Nephron (organoid): ENCODE results near the gene DLEU7.
A peak's percentile ranks its signal among the peaks of the same experiment; 100 is the strongest.

Experiments
- H3K27ac Mint-ChIP-seq, 3 experiments: 2 replicates each; pipeline ENCODE4 v1.8.0; 2020; ENCODE audit warnings: mixed read lengths in 3 of 3, mild to moderate bottlenecking in 2 of 3, moderate library complexity in 1 of 3
- H3K27me3 Mint-ChIP-seq: 2 replicates; pipeline ENCODE4 v1.8.0; 2021; ENCODE audit warnings: low read depth, mild to moderate bottlenecking, moderate library complexity, mixed read lengths
- H3K36me3 Mint-ChIP-seq: 2 replicates; pipeline ENCODE4 v1.8.0; 2020; ENCODE audit warnings: low read depth, mixed read lengths
- H3K4me1 Mint-ChIP-seq: 2 replicates; pipeline ENCODE4 v1.8.0; 2020; ENCODE audit warnings: mixed read lengths
- H3K4me3 Mint-ChIP-seq, 3 experiments: 2 replicates each; pipeline ENCODE4 v1.8.0; 2020; ENCODE audit warnings: mild to moderate bottlenecking in 3 of 3, mixed read lengths in 3 of 3, moderate library complexity in 2 of 3
- H3K9me3 Mint-ChIP-seq: 2 replicates; pipeline ENCODE4 v1.8.0; 2020; ENCODE audit warnings: mixed read lengths
- CTCF ChIP-seq, 3 experiments: fragments of 200-600 bp; sonication (generic); IDR thresholded peaks; one replicate each; pipeline ENCODE4 v1.5.0; 2021; ENCODE audit warnings: antibody characterized with exemption in 3 of 3; ENCODE audit not compliant: unreplicated experiment in 3 of 3

The DLEU7 gene

GRCh38 chr13:50843257-50844083 is at the start of gene DLEU7:
Gene DLEU7, minus strand, starts transcription at chr13:50843692. Its CDS starts 46 bp downstream, at chr13:50843646.
- Mint-ChIP-seq H3K4me3 (peak within 1 kb of the TSS; percentile 73 to 85 (median 81)), H3K27ac (peak within 1 kb of the TSS; percentile 4 to 65 (median 7)), H3K27me3 (peaks cover 26% of the 10 kb centered on the region), H3K4me1 (peaks cover 29% of the 10 kb centered on the region), H3K9me3 (no peaks in the 10 kb centered on the region), H3K36me3 (no peaks in the 10 kb centered on the region)
- TF ChIP-seq CTCF (IDR thresholded peaks at IDR 0.05; ENCODE audit: unreplicated experiment in 3 of 3) = no peak

GRCh38 chr13:50892210-50892944 is 48.9 kb upstream of the DLEU7 start:
- TF ChIP-seq CTCF (IDR thresholded peaks at IDR 0.05; ENCODE audit: unreplicated experiment in 3 of 3) = no peak
- H3K27ac Mint-ChIP-seq = peak overlapping the region; percentile 50 to 96 (median 72)
- H3K9me3 Mint-ChIP-seq = no peaks in the 10 kb centered on the region
- no peaks in the 10 kb centered on the region for H3K36me3 Mint-ChIP-seq
- no peaks in the 10 kb centered on the region for H3K27me3 Mint-ChIP-seq
- H3K4me1 Mint-ChIP-seq = peaks cover 29% of the 10 kb centered on the region
- peak overlapping the region in 1 of 3 experiments; percentile 27 for H3K4me3 Mint-ChIP-seq

DNA sequence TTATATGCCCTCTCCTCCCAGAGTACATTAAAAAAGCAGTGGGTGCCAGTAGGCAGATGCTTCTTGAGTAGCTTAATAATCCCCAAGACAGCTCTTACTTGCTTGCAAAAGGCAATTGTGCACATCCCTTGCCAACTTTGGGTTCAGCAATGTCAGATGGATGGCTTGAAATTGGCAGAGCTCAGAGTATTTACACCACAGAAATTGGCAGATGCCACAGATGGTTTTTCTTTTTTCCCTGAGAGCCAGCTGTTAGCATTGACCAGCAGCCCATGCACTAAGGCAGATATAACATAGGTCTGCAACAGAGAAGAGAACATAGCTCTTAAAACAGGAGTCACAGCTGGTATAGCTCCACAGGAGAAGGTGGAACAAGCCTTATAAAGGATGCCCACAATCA is 47.7 kb upstream of the DLEU7 start:
- TF ChIP-seq CTCF (IDR thresholded peaks at IDR 0.05; ENCODE audit: unreplicated experiment in 3 of 3) = no peak
- Mint-ChIP-seq H3K4me1 (peaks cover 29% of the 10 kb centered on the region), H3K27me3 (no peaks in the 10 kb centered on the region), H3K4me3 (no peak overlapping the region), H3K36me3 (no peaks in the 10 kb centered on the region), H3K9me3 (no peaks in the 10 kb centered on the region), H3K27ac (no peak overlapping the region)

DNA sequence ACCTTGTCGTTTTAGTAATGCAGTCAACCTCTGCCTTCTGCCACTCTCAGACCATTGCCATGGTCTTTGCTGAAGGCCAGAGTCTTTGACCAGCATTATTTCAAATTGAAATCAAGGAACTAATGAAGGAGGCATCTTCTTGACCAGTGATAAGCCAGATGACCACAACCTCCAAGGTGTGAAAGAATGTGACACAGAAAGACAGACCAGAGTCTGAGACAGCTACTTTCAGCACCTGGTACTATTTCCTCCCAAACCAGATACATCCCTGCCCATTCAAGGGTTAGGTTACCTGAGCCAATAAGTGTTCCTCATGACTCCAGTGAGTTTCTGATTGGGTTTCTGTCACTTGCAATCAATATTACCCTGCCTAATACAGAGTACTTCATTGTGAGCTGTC is 45.8 kb upstream of the DLEU7 start:
- Mint-ChIP-seq H3K36me3 (no peaks in the 10 kb centered on the region), H3K4me3 (no peak overlapping the region), H3K27me3 (no peaks in the 10 kb centered on the region), H3K4me1 (peaks cover 23% of the 10 kb centered on the region), H3K27ac (no peak overlapping the region), H3K9me3 (no peaks in the 10 kb centered on the region)
- TF ChIP-seq CTCF (IDR thresholded peaks at IDR 0.05; ENCODE audit: unreplicated experiment in 3 of 3) = no peak

GRCh38 chr13:50888362-50888761 is 44.9 kb upstream of the DLEU7 start:
- TF ChIP-seq CTCF (IDR thresholded peaks at IDR 0.05; ENCODE audit: unreplicated experiment in 3 of 3) = no peak

More at GRCh38 chr13:50888362-50888761, 44.9 kb upstream of the DLEU7 start:
- Mint-ChIP-seq H3K9me3 (no peaks in the 10 kb centered on the region), H3K36me3 (no peaks in the 10 kb centered on the region), H3K27ac (no peak overlapping the region), H3K27me3 (no peaks in the 10 kb centered on the region), H3K4me3 (no peak overlapping the region), H3K4me1 (peaks cover 13% of the 10 kb centered on the region)
